CD4-positive, alpha-beta T cell treated with Interleukin-6 for 4 hours (primary cell): ENCODE results near the gene UBE4B.
"Not testable (repeated sequence)": the region's sequence is repeated elsewhere in the genome, so short reads cannot be mapped to it uniquely, and the experiment has no call there.

Experiments used
- DNase-seq: peaks from one replicate; pipeline ENCODE4 v3.0.0-alpha.2; 2020; ENCODE audit warnings: mixed read lengths

The UBE4B gene

GRCh38 chr1:10045480-10046355 is 13.0 kb downstream of the UBE4B start:
- no peak for DNase-seq

DNA sequence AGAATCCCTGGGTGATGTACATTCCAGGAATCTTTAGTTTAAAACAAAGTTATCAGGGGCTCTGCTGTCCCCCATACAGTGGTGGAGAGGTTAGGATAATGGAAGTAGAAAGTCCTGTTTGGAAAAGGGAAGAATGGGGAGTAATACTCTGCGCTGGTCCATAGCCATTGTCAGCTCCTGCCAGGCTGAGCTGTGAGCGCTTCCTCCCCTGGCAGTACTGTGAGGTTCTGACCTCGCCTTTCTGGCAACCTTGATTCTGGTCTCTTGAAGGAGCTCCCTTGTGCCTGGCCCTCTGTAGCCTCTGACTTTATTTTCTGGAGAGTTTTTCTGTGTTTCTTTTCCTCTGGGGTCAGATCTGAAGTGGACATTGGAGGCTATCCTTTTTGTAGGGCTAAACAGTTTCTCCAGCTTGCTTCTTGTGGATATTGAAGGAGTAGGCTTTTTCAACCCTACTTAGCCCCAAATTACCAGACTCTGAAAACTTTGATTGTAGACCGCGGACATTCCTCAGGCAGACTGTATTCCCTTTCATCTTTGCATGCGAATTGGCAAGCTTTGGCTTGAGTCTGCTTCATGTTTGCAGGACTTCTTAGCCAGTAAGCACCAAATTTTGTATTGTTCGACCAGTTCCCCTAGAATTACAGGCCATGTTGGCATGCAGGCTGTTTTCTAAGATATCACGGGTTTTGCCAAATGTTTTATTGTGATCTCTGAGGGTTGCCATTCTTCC is 13.8 kb downstream of the UBE4B start:
- no peak for DNase-seq

DNA sequence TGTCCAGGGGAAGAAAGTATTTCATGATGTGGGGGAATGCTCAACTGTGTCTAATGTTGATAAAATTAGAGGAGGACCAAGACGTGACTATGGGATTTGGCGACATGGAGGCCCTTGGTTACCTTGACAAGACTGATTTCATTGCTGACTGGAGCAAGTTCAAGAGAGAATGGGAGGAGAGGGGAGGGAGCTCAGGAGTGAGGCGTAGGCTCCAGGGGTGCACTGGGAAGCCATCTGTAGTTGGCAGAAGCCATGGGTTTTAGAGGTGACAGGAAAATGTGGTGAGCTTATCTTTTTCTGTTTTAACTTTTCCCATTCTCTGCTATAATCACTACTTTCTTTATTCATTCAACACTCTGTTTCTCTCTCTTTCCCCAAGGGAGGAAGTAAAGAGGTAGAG is 15.8 kb downstream of the UBE4B start:
- no peak for DNase-seq

GRCh38 chr1:10050611-10051010 is 17.9 kb downstream of the UBE4B start:
- no peak for DNase-seq

GRCh38 chr1:10051656-10052055 is 18.9 kb downstream of the UBE4B start:
- DNase-seq: no peak

- DNase-seq: no peak
These were observed 19.6 kb downstream of the UBE4B start for GRCh38 chr1:10052347-10052746.

- no peak for DNase-seq
These were observed 21.7 kb downstream of the UBE4B start for GRCh38 chr1:10054465-10054864.

GRCh38 chr1:10056599-10056987 is 23.8 kb downstream of the UBE4B start:
- DNase-seq: no peak

DNA sequence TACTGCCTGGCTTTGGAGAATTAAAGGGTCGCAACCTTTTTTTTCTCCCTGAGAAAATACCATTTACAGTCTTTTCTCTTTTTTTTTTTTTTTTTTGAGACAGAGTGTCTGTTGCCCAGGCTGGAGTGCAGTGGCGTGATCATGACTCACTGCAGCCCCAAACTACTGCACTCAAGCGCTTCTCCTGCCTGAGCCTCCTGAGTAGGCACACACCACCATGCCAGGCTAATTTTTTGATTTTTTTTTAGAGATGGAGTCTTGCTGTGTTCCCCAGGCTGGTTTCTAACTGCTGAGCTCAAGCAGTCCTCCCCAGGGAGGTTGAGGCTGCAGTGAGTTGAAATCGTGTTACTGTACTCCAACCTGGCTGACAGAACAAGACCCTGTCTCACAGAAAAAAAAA is 24.6 kb downstream of the UBE4B start:
- no peak for DNase-seq

DNA sequence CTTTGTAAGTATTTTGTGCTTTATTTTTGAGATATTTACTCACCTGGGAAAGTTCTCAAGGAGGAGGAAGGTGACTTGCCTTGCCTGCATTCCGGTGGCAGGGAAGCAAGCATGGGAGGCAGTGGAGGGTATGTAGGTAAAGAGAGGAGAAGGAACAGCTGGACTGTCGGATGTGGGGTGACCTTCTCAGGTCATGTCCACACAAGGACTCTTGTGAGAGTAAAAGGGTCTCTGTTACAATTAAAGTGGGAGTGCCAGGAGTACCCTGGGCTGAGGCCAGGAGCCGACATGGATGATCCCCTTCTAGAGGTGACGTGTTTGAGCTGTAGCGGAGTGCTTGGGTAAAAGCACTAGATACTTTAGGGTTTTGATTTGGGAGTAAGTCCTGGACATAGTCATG is 25.0 kb downstream of the UBE4B start:
- no peak for DNase-seq

- no peak for DNase-seq
These were observed 26.6 kb downstream of the UBE4B start for GRCh38 chr1:10059342-10059718.

- DNase-seq: no peak
These were observed 27.7 kb downstream of the UBE4B start for GRCh38 chr1:10060311-10061100.

DNA sequence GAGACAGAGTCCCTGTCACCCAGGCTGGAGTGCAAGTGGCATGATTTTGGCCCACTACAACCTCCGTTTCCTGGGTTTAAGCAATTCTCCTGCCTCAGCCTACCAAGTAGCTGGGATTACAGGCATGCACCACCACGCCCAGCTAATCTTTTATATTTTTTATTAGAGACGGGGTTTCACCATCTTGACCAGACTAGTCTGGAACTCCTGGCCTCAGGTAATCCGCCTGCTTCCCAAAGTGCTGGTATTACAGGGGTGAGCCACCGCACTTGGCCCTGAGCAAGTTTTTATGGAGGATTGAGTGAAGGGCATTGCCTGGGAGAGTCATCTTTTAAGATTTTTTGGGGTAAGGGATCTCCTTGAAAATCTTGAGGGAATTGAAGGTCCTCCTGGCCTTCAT is 28.5 kb downstream of the UBE4B start:
- DNase-seq: no peak

GRCh38 chr1:10063878-10064277 is 31.1 kb downstream of the UBE4B start:
- no peak for DNase-seq

DNA sequence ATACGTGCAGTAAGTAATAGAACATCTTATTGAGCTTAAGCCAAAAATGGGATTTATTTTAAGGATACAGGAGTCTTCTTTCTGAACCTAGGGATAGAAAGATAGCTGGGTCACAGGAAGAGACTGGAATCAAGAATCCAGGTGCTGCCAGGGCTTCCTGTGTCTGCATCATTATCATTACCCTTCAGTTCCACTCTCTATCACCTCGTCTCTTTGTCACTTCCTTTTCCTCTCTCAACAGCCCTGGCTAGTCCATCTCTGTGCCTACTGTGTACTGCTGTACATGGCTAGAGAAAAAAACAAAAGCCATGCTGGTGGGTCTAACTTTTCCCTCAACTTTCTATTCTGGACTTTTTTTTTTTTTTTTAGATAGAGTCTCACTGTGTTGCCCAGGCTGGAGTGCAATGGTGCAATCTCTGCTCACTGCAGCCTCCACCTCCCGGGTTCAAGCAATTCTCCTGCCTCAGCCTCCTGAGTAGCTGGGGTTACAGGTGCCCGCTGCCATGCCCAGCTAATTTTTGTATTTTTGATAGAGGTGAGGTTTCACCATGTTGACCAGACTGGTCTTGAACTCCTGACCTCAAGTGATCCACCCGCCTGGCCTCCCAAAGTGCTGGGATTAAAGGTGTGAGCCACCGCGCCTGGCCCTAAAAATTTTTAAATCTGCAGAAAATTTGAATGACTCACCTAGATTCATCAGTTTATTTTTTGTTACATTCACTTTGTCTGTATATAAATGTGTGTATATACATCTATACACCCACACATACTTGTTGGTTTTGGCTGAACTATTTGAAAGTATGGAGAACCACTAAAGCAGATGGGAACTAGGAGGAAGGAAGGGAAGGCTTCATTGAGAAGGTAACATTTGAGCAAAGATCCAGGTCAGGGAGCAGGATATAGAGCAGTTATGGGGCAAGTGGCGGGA is 31.9 kb downstream of the UBE4B start:
- DNase-seq: no peak

GRCh38 chr1:10065344-10065685 is 32.6 kb downstream of the UBE4B start:
- DNase-seq: no peak

- no peak for DNase-seq
These were observed 33.0 kb downstream of the UBE4B start for GRCh38 chr1:10065760-10066159.

DNA sequence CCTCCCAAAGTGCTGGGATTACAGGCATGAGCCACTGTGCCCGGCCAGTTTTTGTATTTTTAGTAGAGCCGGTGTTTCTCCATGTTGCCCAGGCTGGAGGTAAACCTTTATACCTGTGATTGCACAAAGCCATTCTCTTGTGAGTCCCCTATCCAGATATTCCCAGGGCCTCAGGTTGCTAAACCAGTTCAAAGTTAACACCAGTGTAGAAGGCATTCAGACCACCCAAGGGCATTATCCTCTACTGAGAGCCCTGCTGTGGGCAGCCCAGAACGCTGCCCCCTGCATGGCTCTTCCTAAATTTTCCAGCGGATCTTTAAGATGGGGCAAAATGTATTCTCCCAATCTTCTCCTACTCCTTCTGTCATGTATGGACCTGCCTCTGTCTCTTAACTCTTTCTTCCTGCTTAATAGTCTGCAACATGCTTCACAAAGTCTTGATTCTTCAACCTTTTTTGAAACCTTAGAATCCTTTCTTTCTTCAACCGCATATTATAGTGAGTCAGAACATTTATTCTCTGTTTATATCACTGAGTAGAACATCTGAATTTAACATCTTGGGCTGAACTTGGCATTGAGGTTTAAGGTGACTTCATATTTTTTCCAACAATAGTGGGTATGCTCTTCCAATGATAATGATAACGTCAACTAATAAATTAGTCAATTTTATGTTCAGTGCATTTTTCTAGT is 36.0 kb downstream of the UBE4B start:
- DNase-seq: no peak

DNA sequence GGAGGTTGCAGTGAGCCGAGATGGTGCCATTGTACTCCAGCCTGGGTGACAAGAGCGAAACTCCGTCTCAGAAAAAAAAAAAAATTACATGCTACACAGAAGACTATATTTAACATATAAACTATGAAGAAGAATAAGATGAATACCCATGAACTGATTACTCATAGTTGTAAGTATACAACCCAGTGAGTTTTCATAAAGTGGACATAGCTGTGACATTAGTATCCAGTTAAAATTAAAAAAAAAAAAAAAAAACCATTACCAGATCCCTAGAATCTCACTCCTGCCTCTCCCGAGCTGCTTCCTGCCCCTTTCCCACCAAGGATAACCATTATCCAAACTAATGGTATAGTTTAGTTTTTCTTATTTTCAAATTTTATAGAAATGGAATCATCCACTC is 37.4 kb downstream of the UBE4B start:
- DNase-seq: no peak

- no peak for DNase-seq
These were observed 38.9 kb downstream of the UBE4B start for GRCh38 chr1:10071640-10072039.

DNA sequence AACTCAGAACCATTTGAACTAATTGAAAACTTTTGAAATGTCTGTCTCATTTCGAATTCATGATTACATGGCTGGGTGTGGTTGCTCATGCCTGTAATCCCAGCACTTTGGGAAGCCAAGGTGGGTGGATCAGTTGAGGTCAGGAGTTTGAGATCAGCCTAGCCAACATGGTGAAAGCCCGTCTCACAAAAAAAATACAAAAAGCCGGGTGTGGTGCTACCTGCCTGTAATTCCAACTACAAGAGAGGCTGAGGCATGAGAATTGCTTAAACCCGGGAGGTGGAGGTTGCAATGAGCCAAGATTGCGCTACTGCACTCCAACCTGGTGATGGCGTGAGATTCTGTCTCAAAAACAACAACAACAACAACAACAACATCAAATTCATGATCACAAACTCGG is 40.6 kb downstream of the UBE4B start:
- not testable (repeated sequence) for DNase-seq
